HG02852 (cell line): ENCODE results near the gene TGDS.

Source experiments
- ATAC-seq: cut with Tn5 transposase; IDR thresholded peaks from one replicate; pipeline ENCODE4 v1.9.1; 2021; ENCODE audit warnings: mild to moderate bottlenecking, moderate library complexity; ENCODE audit not compliant: unreplicated experiment

TGDS gene

GRCh38 chr13:94601446-94602431, 5.8 kb upstream of the TGDS start, which contains the start of gene GPR180:
GPR180 (plus strand) TSS chr13:94601857; CDS start chr13:94601928, 71 bp downstream.
- peak; percentile 99 for ATAC-seq

- ATAC-seq, result no peak
Measured at GRCh38 chr13:94599877-94600276, 3.9 kb upstream of the TGDS start.

- ATAC-seq, result no peak
Measured at GRCh38 chr13:94598281-94598680, 2.3 kb upstream of the TGDS start.

GRCh38 chr13:94596575-94596971, 621 bp upstream of the TGDS start:
- ATAC-seq, result no peak

GRCh38 chr13:94595001-94595949, 677 bp downstream of the TGDS start:
- peak; percentile 56 for ATAC-seq

- ATAC-seq, result no peak
Measured at GRCh38 chr13:94590744-94591143, 5.2 kb downstream of the TGDS start.

GRCh38 chr13:94588541-94588940, 7.4 kb downstream of the TGDS start:
- no peak for ATAC-seq

- no peak for ATAC-seq
Measured at GRCh38 chr13:94586371-94586770, 9.6 kb downstream of the TGDS start.

- no peak for ATAC-seq
Measured at GRCh38 chr13:94585543-94586101, 10.3 kb downstream of the TGDS start.

- no peak for ATAC-seq
Measured at GRCh38 chr13:94583926-94584325, 12.0 kb downstream of the TGDS start.

- no peak for ATAC-seq
Measured at GRCh38 chr13:94579063-94579462, 16.9 kb downstream of the TGDS start.

- ATAC-seq, result no peak
Measured at GRCh38 chr13:94569615-94570014, 26.3 kb downstream of the TGDS start.

- ATAC-seq, result no peak
Measured at GRCh38 chr13:94568443-94568842, 27.5 kb downstream of the TGDS start.

- ATAC-seq, result no peak
Measured at GRCh38 chr13:94567581-94567980, 28.4 kb downstream of the TGDS start.

GRCh38 chr13:94561126-94561525, 34.8 kb downstream of the TGDS start:
- no peak for ATAC-seq

GRCh38 chr13:94560116-94560515, 35.8 kb downstream of the TGDS start:
- no peak for ATAC-seq

- ATAC-seq, result no peak
Measured at GRCh38 chr13:94559222-94559795, 36.6 kb downstream of the TGDS start.

- ATAC-seq, result no peak
Measured at GRCh38 chr13:94558716-94559115, 37.2 kb downstream of the TGDS start.

GRCh38 chr13:94557684-94558235, 38.2 kb downstream of the TGDS start:
- no peak for ATAC-seq

GRCh38 chr13:94556621-94557020, 39.3 kb downstream of the TGDS start:
- no peak for ATAC-seq
